ENCODE measurements around the gene PTAFR.
"Not testable (repeated sequence)": the region's sequence is repeated elsewhere in the genome, so short reads cannot be mapped to it uniquely, and the experiment has no call there.

Gene PTAFR

DNA sequence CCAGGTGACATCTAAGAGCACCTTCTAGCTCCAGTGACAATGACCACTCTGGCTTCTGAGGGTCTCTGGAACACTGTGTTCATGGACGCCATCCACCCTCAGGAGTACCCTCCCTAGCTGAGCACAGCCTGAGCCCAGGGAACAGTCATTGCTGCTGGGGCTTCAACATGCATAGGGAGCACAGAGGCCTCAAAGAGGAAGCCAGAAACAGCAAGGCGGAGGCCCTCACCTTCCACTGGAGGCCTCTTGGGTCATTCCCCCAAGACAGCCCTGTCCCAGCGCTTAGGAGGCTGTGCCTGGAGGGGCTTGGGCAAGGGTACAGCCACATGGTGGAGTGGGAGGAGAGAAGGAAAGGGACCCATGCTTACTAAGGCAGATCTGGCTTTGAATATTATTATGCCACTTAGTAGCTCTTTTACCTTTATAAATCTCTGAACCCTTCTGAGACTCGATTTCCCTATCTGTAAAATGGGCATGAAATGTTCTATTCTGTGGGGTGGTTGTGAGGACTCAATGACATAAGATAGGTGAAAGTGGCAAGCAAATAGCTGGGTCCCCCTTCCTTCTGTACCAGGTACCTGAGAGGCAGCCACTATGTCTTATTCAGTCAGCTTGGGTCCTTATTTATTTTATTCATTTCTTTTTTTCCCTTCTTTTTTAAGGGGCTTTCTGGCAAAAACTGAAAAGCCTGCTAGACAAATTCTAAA, 32.8 kb downstream of the PTAFR start:
- no peak for FAIRE-seq

DNA sequence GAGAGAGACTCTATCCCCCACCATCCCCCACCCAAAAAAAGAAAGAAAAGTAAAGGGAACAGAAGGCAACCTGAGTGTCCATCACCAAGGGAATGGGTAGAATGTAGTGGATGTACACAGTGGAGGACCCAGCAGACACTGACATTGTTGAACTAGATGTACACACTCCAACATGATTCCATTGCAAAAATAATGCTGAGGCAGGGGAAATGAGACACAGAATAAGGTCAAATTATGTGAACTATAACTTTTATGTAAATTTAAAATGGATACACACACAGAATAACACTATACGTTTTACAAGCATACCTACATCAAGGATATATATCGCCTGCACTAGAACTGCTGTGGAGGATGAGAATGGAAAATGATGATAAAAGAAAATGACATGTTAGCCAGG, 34.8 kb downstream of the PTAFR start:
- FAIRE-seq = no peak

DNA sequence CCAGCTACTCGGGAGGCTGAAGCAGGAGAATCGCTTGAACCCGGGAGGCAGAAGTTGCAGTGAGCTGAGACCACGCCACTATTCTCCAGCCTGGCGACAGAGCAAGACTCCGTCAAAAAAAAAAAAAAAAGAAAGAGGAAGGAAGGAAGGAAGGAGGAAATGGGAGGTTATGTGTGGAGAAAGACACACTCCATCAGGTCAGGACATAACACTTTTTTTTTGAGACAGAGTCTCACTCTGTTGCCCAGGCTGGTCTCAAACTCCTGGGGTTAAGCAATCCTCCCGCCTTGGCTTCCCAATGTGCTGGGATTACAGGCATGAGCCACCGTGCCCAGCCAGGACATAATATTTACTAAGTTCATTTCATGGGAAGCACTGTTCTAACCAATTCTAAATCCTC, 36.6 kb downstream of the PTAFR start:
- FAIRE-seq = not testable (repeated sequence)

DNA sequence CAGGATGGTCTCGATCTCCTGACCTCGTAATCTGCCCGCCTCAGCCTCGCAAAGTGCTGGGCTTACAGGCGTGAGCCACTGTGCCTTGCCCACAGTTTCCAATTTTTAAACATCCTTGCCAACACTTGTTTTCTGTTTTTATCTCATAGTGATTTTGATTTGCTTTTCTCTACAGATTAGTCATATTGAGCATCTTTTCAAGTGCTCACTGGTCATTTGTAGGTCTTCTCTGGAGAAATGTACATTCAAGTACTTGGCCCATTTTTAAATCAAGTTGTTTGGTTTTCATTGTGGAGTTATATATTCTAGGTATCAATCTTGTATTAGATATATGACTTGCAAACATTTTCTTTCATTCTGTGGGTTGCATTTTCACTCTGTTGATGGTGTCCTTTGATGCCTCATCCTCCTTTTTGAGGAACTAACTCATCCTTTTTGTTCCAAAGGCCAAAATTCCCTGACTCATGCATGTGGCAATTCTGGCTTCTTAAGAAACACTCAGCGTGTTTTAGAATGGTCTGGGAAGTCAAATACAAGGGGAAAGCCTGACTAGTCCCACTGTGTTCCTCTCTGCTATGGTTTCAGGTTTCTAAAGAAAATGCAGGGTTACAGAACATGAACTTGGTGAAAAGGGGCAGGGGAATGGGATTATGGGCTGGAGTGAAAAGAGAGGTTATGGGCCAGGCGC, 37.3 kb downstream of the PTAFR start:
- FAIRE-seq = no peak

DNA sequence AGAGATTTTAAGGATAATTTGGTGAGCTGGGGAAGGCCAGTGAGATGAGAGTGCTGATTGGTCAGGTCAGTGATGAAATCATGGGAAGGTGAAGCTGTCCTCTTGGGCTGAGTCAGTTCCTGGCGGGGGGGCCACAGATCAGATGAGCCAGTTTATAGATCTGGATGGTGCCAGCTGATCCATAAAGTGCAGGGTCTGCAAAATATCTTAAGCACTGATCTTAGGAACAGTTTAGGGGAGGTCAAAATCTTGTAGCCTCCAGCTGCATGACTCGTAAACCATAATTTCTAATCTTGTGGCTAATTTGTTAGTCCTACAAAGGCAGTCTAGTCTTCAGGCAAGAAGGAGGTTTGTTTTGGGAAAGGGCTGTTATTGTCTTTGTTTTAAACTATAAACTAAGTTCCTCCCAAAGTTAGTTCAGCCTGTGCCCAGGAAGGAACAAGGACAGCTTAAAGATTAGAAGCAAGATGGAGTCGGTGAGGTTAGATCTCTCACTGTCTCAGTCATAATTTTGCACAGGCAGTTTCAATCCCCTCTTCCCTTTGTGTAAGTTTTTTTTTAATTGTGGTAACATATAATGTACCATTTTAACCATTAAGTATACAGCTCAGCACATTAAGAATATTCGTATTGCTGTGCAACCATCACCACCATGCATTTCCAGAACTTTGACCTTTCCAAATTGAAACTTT, 39.4 kb downstream of the PTAFR start:
- FAIRE-seq = peak; percentile 74

DNA sequence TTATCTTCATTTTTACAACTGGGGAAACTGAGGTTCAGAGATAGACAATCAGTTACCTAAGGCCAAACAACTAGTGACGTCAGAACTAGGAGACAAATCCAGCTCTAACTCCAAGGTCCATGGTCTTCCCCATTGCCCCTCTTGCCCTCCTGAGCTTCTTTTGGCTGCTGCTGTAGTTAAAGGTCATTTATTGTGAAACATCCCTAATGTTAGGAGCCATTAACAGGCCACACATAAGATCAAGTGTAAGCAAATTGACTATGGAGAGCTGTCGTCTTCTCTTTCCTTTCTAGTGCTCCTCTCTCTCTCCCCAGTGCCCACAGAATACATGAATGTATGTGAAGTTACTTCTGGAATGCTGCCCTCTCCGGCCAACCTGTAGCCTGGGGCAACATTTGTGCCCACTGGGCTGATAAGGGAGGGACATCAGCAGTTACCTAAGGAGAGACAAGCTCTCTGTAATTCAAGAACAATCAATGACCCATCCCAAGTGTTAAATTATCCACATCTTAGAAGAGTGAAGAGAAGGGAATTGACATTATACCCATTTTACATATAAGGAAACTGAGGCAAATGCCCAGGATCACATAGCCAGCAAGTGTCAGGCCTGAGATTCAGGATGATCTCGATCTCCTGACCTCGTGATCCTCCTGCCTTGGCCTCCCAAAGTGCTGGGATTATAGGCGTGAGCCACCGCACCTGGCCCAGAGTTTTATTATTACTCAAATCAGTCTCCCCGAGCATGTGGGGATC, 40.1 kb downstream of the PTAFR start:
- no peak for FAIRE-seq

DNA sequence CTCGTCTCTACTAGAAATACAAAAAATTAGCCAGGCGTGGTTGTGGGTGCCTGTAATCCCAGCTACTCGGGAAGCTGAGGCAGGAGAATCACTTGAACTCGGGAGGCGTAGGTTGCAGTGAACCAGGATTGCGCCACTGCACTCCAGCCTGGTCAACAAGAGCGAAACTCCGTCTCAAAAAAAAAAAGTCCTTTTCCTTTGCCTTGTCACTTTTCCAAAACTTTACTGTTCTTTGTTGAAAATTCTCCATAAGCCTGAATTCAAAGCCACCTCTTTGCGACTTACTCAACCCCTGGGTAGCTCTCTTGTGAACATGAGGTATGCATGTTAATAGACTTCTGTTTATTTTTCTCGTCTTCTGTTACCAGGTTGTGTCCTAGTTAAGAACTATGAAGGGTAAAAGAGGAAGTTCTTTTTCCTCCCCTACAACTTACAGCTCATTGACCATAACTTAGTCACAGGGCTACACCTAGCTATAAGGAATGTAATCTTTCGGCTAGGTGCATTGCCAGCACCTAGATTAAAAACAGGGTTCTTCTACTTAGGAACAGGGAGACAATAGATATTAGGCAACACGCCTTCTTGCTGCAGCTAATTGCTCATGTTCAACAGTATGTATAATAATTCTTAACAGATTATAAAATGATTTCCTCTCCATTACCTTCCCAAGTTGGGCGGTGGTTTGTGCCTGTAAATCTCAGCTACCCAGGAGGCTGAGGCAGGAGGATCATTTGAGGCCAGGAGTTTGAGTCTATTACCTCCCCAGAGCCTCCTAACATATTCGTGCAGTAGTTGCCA, 40.9 kb downstream of the PTAFR start:
- FAIRE-seq = no peak

DNA sequence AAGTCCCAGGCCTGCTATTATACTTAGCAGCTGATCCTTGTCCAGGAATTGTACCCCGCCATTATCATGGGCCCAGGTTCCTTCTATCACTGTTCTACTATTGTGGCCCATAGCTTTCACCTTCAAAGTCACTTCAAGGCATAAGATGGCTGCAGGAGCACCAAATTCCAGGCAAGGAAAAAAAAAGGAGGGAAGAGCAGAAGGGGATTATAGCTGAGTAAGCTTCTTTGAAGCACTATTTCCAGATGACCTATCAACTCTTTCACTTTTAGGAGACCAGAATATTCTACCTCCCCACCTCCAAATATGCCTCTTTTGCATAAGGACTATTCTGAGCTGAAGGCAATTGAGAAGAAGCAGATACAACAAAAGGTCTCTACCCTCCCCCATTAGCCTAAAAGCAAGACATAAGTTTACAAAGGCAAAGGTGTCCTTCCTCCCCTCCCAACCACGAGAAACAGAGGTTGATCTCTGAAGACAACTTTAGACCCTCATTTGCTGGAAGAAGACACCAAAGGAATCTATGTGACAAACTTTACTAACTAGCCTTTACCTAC, 41.8 kb downstream of the PTAFR start:
- FAIRE-seq = no peak

DNA sequence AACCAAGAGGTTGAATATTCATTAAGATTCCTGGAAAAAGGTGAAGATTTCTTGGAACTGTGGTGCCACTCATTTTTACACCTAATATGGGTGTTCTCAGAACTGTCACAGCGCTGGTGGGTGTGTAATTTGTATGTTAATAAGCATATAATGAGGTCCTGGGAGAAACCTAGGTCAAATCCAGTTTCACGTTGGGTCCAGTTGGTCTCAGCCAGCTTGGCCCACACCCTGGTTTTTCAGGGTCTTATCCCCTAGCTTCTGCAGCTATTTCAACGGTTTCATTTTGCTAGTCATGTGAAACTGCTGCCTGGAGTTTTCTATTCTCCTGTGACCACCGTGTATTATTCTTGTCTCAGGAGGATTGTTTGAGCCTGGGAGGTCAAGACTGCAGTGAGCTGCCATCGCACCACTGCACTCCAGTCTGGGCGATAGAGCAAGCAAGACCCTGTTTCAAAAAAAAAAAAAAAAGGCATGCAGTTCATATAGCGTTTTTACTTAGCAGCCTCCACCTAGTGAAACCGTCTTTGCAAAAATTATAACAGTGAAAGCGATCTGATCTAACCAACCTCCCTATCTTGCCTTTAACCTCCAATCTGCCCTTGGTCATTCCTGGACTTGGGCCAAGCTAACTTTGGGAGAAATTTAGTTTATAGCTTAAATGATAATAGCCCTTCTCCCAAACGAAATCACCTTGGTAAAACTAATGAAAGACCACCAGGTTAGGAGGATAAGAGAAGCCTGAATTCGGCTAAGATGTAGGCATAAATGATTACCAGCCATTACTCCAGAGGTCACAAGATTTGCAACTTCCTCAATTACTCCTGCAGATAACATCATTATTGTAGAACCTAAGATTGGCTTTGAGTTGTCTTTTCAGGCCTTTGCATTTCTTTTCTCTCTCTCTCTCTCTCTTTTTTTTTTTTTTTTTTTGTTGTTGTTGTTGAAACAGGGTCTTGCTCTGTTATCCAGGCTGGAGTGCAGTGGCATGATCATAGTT, 44.0 kb downstream of the PTAFR start:
- FAIRE-seq = no peak

DNA sequence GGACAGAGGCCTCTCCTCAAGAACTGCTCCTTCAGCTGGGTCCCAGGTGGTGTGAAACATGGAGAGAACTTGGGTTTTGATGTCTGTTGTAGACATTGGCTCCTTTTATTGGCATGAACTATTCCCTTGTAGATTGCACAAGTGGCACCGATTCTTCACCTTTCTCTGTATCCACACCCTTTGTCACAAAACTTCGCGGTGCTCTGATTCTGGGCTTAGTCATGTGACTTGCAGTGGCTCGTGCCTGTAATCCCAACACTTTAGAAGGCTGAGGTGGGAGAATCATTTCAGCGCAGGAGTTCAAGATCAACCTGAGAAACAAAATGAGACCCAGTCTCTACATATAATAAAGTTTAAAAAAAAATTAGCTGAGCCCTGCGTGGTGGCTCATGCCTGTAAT, 45.6 kb downstream of the PTAFR start:
- no peak for FAIRE-seq

DNA sequence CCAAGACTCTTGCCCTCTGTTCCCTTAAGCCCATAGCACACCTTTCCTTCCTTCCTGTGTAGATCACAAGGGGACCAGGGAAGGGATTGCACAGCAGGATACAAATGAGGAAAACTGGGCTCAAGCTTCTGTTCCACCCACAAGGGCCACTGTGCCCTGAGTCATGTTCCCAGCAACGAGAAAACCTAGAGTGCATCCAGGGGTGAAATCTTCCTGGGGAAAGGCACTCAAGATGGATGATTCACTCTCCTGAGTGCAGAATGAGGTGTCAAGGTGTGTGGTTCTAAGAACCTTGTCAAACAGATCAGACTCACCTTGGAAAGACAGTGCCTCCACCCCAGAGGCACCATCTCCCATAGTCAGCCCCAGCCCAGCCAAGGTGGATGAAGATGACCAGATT, 47.3 kb downstream of the PTAFR start:
- FAIRE-seq = no peak

DNA sequence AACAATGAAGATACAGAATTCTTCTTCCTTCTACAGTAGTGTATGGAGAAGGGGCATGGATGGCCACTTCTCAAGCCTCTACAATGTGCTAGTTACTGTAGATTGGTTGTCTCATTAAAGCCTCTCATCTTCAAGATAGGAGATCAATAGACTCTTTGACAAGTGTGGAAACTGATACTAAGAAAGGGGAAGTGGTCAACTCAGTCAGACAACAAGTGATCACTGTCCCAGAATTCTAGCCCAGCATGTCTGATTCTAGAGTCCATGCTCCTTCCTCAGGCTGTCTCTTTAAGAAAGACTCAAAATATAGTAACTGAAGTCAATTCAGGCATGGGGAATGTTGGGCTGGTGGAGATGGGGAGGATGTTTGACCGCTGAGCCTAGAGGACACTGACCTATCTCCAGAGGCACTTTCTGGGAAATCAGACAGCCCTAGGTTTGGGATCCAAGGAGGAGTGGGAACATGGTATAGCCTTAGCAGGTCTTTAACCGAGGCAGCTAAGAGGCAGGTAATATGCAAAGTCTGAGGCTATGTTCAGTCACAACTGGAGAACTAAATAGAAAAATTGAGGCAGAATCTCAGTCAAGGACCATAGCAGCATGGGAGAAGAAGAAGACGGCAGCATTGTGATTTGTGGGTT, 48.8 kb downstream of the PTAFR start:
- FAIRE-seq = no peak

DNA sequence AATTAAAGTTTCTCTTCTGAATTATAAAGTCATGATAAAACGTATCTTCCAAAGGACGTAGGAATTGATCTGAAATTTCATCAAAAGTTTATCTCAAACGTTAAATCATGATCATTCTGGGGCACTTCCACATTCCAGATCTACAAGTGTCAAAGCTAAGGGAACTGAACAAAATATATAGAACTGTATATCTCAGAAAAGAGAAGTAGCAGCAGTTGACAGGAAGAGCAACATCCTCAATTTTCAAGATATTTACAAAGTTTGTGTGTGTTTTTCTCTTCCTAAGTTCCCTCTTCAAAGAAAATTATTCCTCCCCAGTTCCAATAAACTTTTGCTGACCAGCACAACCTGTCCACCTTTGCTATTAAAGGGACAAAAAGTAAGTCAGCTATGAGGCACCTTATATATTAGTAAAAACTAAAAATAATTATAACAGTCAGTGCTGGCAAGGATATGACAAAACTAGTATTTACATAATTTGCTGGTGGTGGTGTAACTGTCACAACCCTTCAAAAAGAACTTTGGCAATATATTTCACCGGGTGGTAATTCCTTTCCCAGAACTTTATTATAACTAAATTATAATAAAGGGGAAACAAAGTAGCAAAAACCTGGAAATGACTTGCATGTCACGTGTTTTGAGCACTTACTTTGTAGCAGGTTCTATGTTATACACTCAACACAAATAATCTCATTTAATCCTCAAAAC, 49.6 kb downstream of the PTAFR start:
- no peak for FAIRE-seq

DNA sequence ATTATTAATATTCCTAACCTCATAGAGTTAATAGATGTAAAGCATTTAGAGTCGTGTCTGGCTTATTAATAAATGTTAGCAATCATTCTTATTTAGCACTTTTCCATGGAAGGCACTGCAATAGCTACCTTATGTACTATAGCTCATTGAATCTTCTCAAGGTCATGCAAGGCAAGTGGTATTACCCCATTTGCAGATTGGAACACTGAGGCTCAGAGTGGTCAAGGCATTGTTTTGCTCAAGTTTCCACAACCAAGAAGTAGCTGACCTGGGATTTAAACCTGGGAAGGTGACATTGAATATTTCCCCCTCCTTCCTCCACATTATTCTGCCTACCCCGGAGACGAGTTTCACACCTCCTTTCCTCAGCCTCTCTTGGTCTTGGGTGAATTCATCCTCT, 50.3 kb downstream of the PTAFR start:
- FAIRE-seq = no peak

DNA sequence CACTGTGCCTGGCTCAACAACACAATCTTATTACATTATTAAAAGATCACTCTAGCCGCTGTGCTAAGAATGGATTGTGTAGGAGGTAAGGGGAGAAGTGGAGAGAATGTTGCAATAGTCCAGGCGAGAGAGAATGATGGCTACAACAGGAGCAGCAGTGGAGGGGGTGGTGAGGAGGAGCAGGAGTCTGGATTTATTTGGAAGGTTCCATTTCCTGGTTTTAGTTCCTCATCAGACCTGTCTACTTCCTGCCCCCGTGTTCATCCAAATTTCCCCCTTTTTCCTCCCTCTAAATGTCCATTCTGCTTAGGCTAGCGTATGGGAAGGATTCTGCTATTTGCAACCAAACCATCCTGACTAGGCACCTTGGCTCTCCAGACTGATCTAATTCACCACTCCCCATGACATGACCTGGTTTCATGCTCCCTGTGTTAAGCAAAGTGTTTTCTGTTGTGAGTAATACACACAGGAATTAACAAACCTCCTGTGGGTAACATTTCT, 53.0 kb downstream of the PTAFR start:
- no peak for FAIRE-seq

DNA sequence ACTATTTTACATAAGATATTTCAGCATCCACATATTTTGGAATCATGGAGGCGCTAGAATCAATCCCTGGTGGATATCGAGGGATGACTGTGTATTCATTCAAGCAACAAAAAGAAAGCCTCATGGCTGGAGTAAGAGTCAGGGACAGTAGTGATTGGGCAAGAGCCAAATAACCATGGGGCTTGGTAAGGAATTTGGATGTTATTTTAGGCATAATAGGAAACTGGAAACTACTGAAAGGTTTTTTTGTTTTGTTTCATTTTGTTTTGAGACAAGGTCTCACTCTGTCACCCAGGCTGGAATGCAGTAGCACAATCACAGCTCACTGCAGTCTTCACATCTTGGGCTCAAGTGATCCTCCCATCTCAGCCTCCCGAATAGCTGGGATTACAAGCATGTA, 54.3 kb downstream of the PTAFR start:
- FAIRE-seq = no peak

DNA sequence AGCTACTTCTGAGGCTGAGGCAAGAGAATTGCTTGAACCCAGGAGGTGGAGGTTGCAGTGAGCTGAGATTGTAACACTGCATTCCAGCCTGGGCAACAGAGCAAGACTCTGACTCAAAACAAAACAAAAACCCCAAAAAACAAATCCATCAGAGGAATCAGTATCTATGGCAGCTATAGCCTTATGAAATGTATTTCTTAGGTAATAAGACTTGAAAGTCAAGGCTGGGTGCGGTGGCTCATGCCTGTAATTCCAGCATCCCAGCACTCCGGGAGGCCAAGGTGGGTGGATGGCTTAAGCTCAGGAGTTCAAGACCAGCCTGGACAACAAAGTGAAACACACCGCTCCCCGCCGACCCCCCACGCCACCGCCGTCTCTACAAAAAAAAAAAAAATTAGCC, 56.9 kb downstream of the PTAFR start:
- no peak for FAIRE-seq

DNA sequence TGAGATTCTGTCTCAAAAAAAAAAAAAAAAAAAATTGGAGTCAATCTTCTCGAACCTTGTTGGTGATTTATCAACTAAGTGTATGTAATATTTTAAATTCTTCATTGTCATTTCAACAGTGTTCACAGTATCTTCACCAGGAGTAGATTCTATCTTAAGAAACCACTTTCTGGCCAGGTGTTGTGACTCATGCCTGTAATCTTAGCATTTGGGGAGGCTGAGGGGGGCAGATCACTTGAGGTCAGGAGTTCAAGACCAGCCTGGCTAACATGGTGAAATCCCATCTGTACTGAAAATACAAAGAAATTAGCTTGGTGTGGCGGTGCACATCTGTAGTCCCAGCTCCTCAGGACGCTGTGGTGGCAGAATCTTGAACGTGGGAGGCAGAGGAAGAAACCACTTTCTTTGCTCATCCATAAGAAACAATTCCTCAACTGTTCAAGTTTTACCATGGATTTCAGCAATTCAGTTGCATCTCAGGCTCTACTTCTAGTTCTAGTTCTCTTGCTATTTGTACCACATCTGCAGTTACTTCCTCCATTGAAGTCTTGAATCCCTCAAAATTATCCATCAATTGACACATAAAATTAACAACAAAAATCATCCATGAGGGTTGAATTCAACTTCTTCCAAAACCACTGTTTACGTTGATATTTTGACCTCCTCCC, 57.7 kb downstream of the PTAFR start:
- FAIRE-seq = no peak

DNA sequence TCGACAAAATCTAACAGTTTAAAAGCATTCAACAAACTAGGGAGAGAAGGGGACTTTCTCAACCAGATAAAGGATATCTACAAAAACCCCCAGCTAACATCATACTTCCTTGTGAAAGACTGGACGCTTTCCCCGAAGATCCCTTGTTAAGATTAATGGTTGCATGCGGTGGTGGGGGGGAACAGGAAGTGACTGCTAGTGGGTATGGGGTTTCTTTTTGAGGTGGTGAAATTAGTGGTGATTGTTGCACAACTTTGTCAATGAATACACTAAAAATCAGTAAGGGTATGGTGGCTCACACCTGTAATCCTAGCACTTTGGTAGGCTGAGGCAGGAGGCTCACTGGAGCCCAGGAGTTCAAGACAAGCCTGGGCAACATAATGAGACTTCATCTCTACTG, 61.2 kb downstream of the PTAFR start:
- no peak for FAIRE-seq

All from endometrium (tissue), 2 donors.